Sigmoid colon (tissue), 7 donors: Measurements from ENCODE around the gene CDC42SE2. TPM values are rescaled to one million over a fixed set of nuclear protein-coding genes. Genes with fewer than 3 reads are reported as not detected.

Experiments
- DNase-seq: peaks from one replicate; pipeline ENCODE4 v3.0.0-alpha.2; 2019
- H3K27ac ChIP-seq, 4 donors: fragments of 200-600 bp; sonication (generic); one replicate each; pipeline ENCODE4 v1.5.1; 2016 to 2019; ENCODE audit warnings: mild to moderate bottlenecking in 1 of 4
- H3K27me3 ChIP-seq, 3 donors: fragments of 200-600 bp; sonication (generic); one replicate each; pipeline ENCODE4 v1.5.1; 2019; ENCODE audit warnings: mild to moderate bottlenecking in 1 of 3
- H3K36me3 ChIP-seq, 4 donors: fragments of 200-600 bp; sonication (generic); one replicate each; pipeline ENCODE4 v1.5.1; 2016 to 2019
- H3K4me1 ChIP-seq, 4 donors: fragments of 200-600 bp; sonication (generic); one replicate each; pipeline ENCODE4 v1.5.1; 2017 to 2019
- H3K4me3 ChIP-seq, 4 donors: fragments of 200-600 bp; sonication (generic); one replicate each; pipeline ENCODE4 v1.5.1; 2017 to 2019; ENCODE audit warnings: mild to moderate bottlenecking in 2 of 4, moderate library complexity in 1 of 4
- H3K9me3 ChIP-seq, 4 donors: fragments of 200-600 bp in 3 of 4; sonication (generic) in 3 of 4; one replicate each; pipeline versions ENCODE4 v1.5.1 to v1.6.1; 2013 to 2019
- EP300 ChIP-seq, 4 donors: sonication (generic); formaldehyde crosslinking; IDR thresholded peaks; one replicate each; pipeline ENCODE4 v1.6.1; 2017; ENCODE audit warnings: antibody characterized with exemption in 4 of 4
- POLR2A ChIP-seq, 2 donors: fragments of 450-650 bp; IDR thresholded peaks; one replicate each; pipeline ENCODE4 v1.6.1; 2016; ENCODE audit warnings: antibody characterized with exemption in 2 of 2, mild to moderate bottlenecking in 2 of 2, moderate library complexity in 2 of 2
- POLR2AphosphoS5 ChIP-seq, 4 donors: sonication (generic); formaldehyde crosslinking; IDR thresholded peaks; one replicate each; pipeline ENCODE4 v1.6.1; 2017; ENCODE audit warnings: antibody characterized with exemption in 4 of 4
- WGBS, 2 donors: extraction: QIAGEN DNeasy Blood & Tissue Kit; methylation state at CpG; one replicate each; pipeline ENCODE4 v1.1.7; 2013; 5-methylcytosine and 5-hydroxymethylcytosine counted together
- intact Hi-C: fragments of 100-400 bp; cut with DNase I; formaldehyde crosslinking; loops from one replicate; pipeline ENCODE4 v1.15.1; 2023
- polyA plus RNA-seq, 3 donors: library from polyadenylated mRNA; stranded (reverse); fragments of 200-250 nt; gene quantifications; one replicate each; pipeline ENCODE4 v1.2.3, GENCODE V29; 2013
- total RNA-seq, 4 donors: library from RNA; depleted of rRNA; stranded (reverse); fragments of >200 nt; gene quantifications; one replicate each; pipeline ENCODE4 v1.1.0, GENCODE V29; 2016
- TF ChIP-seq, protein P1 (sequence below), 4 experiments: fragments of 450-650 bp in 3 of 4; fragments of 200-600 bp in 1 of 4; IDR thresholded peaks; one replicate each; pipeline ENCODE4 v1.5.1; 2016 to 2019; ENCODE audit warnings: antibody characterized with exemption in 4 of 4, mild to moderate bottlenecking in 3 of 4, moderate library complexity in 2 of 4
- donor health status: healthy with polysubstance abuse.
- donor health status: Bipolar disorder and iron deficiency.
- donor health status: healthy.

The CDC42SE2 gene
- total and polyA plus RNA-seq, 7 donors = 24.1 to 109 (median 33.2) TPM

DNA sequence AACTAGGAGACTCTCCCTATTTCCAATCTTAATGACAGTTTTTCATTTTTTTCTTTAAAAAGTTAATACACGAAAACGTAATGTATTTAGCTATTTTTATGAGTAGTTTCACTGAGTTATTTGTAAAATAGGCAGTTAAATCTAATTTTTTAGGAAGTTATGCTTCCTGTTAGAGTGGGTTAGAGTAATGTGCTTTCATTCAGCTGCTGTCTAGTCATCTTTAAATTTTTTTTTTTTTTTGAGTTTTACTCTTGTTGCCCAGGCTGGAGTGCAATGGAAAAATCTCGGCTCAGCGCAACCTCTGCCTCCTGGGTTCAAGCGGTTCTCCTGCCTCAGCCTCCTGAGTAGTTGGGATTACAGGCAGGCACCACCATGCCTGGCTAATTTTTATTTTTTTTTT is 34.0 kb downstream of the CDC42SE2 start:
- 81 to 93% methylated on average over 5 of the region's 5 CpGs for WGBS, 2 donors
- Histone ChIP-seq H3K4me3 (no peak overlapping the region), H3K36me3 (no peaks in the 10 kb centered on the region), H3K27ac (no peak overlapping the region), H3K4me1 (no peaks in the 10 kb centered on the region), H3K27me3 (no peaks in the 10 kb centered on the region), H3K9me3 (no peaks in the 10 kb centered on the region)
- intact Hi-C loops = no loop called here
- TF ChIP-seq POLR2AphosphoS5 (IDR thresholded peaks at IDR 0.05) (no peak), POLR2A (IDR thresholded peaks at IDR 0.05) (no peak), EP300 (IDR thresholded peaks at IDR 0.05) (no peak)
- TF ChIP-seq, protein P1, sequence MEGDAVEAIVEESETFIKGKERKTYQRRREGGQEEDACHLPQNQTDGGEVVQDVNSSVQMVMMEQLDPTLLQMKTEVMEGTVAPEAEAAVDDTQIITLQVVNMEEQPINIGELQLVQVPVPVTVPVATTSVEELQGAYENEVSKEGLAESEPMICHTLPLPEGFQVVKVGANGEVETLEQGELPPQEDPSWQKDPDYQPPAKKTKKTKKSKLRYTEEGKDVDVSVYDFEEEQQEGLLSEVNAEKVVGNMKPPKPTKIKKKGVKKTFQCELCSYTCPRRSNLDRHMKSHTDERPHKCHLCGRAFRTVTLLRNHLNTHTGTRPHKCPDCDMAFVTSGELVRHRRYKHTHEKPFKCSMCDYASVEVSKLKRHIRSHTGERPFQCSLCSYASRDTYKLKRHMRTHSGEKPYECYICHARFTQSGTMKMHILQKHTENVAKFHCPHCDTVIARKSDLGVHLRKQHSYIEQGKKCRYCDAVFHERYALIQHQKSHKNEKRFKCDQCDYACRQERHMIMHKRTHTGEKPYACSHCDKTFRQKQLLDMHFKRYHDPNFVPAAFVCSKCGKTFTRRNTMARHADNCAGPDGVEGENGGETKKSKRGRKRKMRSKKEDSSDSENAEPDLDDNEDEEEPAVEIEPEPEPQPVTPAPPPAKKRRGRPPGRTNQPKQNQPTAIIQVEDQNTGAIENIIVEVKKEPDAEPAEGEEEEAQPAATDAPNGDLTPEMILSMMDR (IDR thresholded peaks at IDR 0.05) = no peak
- DNase-seq = no peak

DNA sequence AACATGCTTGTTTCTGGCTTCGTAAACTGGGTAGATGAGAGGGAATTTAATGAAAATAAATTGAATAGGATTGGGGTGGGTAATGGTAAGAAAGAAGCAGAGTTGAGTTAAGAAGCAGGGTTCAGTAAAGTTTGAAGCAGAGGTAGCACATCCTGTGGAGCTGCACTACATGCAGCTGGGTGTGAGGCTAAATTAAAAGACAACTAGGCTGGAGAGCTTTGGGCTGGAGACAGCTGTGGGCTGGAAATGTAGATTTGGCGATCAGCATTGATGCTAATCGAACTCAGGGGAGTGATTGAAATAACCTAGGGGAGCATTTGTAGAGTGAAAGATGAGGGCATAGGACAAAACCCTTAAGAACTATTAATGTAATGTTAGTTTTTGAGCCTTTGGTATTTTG is 35.6 kb downstream of the CDC42SE2 start:
- intact Hi-C loops = no loop called here
- Histone ChIP-seq H3K4me3 (no peak overlapping the region), H3K4me1 (peaks cover 0 to 6% (median under 1%) of the 10 kb centered on the region in 4 donors), H3K36me3 (no peaks in the 10 kb centered on the region), H3K9me3 (no peaks in the 10 kb centered on the region), H3K27ac (no peak overlapping the region), H3K27me3 (no peaks in the 10 kb centered on the region)
- 93 to 96% methylated on average over 3 of the region's 3 CpGs for WGBS, 2 donors
- no peak for DNase-seq
- no peak for TF ChIP-seq POLR2AphosphoS5 (IDR thresholded peaks at IDR 0.05)
- TF ChIP-seq, protein P1 (IDR thresholded peaks at IDR 0.05) = no peak
- TF ChIP-seq POLR2A (IDR thresholded peaks at IDR 0.05) = no peak
- TF ChIP-seq EP300 (IDR thresholded peaks at IDR 0.05) = no peak

DNA sequence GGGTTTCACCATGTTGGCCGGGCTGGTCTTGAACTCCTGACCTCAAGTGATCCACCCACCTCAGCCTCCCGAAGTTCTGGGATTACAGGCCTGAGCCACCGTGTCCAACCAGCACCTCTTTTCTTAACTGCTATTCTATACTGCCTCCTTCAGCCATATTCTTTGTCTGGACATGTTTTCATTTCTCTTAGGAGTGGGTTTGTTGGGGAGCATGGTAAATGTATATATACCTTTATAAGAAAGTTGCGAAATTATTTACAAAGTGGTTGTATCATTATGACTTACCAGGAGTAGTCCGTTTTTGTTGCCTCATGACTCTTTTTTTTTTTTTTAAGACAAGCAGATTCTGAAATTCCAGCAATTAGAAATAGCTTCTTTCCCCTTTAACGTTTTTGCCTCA is 38.7 kb downstream of the CDC42SE2 start:
- no peaks in the 10 kb centered on the region for H3K27me3 ChIP-seq
- H3K4me3 ChIP-seq = no peak overlapping the region
- no peak overlapping the region for H3K27ac ChIP-seq
- no peak for TF ChIP-seq EP300 (IDR thresholded peaks at IDR 0.05)
- no peak for TF ChIP-seq POLR2A (IDR thresholded peaks at IDR 0.05)
- intact Hi-C loops = no loop called here
- no peaks in the 10 kb centered on the region for H3K9me3 ChIP-seq
- WGBS, 2 donors = 43 to 69% methylated on average over 6 of the region's 6 CpGs
- H3K4me1 ChIP-seq = peaks cover 0 to 6% (median 2%) of the 10 kb centered on the region in 4 donors
- DNase-seq = no peak
- H3K36me3 ChIP-seq = no peaks in the 10 kb centered on the region

DNA sequence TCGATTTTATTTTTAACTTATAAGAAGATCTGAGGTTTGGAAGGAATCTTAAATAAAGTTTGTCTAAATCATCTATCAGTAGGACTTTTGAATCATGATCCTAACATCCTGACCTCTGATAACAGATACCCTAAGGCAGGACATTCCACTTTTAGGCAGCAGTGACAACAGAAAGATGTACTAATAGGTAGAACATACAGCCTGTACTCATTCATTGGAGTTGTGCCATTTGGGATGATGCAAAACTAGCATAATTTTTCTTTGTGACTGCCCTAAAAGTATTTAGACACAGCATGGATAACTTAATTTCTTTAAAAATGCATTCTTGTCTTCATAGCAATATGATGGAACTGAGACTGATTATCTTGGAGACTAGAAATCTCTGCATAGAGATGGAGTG is 39.7 kb downstream of the CDC42SE2 start:
- peaks cover 0 to 6% (median 2%) of the 10 kb centered on the region in 4 donors for H3K4me1 ChIP-seq
- no peaks in the 10 kb centered on the region for H3K27me3 ChIP-seq
- WGBS, 2 donors = 67 to 81% methylated on average over 1 of the region's 1 CpG
- H3K27ac ChIP-seq = no peak overlapping the region
- H3K36me3 ChIP-seq = no peaks in the 10 kb centered on the region
- H3K9me3 ChIP-seq = no peaks in the 10 kb centered on the region
- DNase-seq = no peak
- TF ChIP-seq POLR2AphosphoS5 (IDR thresholded peaks at IDR 0.05) (no peak), EP300 (IDR thresholded peaks at IDR 0.05) (no peak), POLR2A (IDR thresholded peaks at IDR 0.05) (no peak)
- TF ChIP-seq, protein P1 (IDR thresholded peaks at IDR 0.05) = no peak
- H3K4me3 ChIP-seq = no peak overlapping the region
- intact Hi-C loops = no loop called here

DNA sequence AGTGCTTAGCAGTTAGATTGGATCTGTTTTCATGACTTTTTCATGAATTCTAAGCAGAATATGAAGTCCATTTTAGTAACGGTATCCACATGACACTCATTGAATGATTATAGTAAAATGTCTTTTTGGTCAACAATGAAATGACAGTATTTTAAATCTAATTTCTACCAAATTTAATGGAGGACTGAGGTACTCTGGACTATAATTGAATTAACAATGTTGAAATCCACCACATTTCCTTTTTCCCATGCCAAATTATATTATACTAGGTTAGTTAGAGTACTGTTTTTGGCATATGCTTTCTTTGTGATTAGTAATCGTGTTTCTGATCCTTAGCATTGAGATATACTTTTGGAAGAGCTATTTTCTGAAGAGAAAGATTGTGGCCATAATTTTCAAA is 40.6 kb downstream of the CDC42SE2 start:
- TF ChIP-seq POLR2AphosphoS5 (IDR thresholded peaks at IDR 0.05) (no peak), EP300 (IDR thresholded peaks at IDR 0.05) (no peak)
- TF ChIP-seq, protein P1 (IDR thresholded peaks at IDR 0.05) = no peak
- peaks cover 0 to 6% (median 2%) of the 10 kb centered on the region in 4 donors for H3K4me1 ChIP-seq
- H3K36me3 ChIP-seq = no peaks in the 10 kb centered on the region
- H3K4me3 ChIP-seq = no peak overlapping the region
- WGBS, 2 donors = 71 to 79% methylated on average over 2 of the region's 2 CpGs
- no peaks in the 10 kb centered on the region for H3K27me3 ChIP-seq
- intact Hi-C loops = no loop called here
- no peak for DNase-seq
- no peak overlapping the region for H3K27ac ChIP-seq
- H3K9me3 ChIP-seq = no peaks in the 10 kb centered on the region
